ENCODE data around the gene ZBTB5.

The ZBTB5 gene

GRCh38 chr9:37415011-37415719 is 50.1 kb downstream of the ZBTB5 start:
- Histone ChIP-seq H3K4me2 (ENCODE audit: low read depth, low read length, poor library complexity, severe bottlenecking) (no peak overlapping the region), H3K79me2 (ENCODE audit: insufficient read depth, low read length) (no peaks in the 10 kb centered on the region), H4K20me1 (ENCODE audit: insufficient read depth, low read length, poor library complexity, severe bottlenecking) (no peaks in the 10 kb centered on the region), H3K9ac (ENCODE audit: low read depth, low read length, poor library complexity, severe bottlenecking) (no peak overlapping the region), H3K27me3 (ENCODE audit: insufficient read depth, low read length, poor library complexity, severe bottlenecking) (no peaks in the 10 kb centered on the region), H3K4me1 (ENCODE audit: insufficient read depth, low read length, poor library complexity, severe bottlenecking) (peaks cover 8% of the 10 kb centered on the region), H2AFZ (ENCODE audit: low read length) (peak overlapping the region; percentile 69), H3K4me3 (ENCODE audit: low read length, poor library complexity, severe bottlenecking) (no peak overlapping the region), H3F3A (ENCODE audit: low read depth) (no peaks in the 10 kb centered on the region), H3K9me3 (ENCODE audit: insufficient read depth, low read depth, low read length) (no peaks in the 10 kb centered on the region), H3K9me2 (replicated peaks; ENCODE audit: low read depth, low read length) (no peaks in the 10 kb centered on the region), H3K36me3 (ENCODE audit: insufficient read depth, low read length) (no peaks in the 10 kb centered on the region)
- no peak for TF ChIP-seq EZH2phosphoT487 (IDR thresholded peaks at IDR 0.05; ENCODE audit: borderline replicate concordance)
- TF ChIP-seq CTCF (conservative IDR thresholded peaks at IDR 0.05; ENCODE audit: low read length), result peak; percentile 85

GRCh38 chr9:37414503-37414943 is 50.7 kb downstream of the ZBTB5 start:
- Histone ChIP-seq H3K9me2 (replicated peaks; ENCODE audit: low read depth, low read length) (no peaks in the 10 kb centered on the region), H3K4me1 (ENCODE audit: insufficient read depth, low read length, poor library complexity, severe bottlenecking) (peaks cover 12% of the 10 kb centered on the region), H3K4me3 (ENCODE audit: low read length, poor library complexity, severe bottlenecking) (no peak overlapping the region), H3K36me3 (ENCODE audit: insufficient read depth, low read length) (no peaks in the 10 kb centered on the region), H4K20me1 (ENCODE audit: insufficient read depth, low read length, poor library complexity, severe bottlenecking) (no peaks in the 10 kb centered on the region), H3K27me3 (ENCODE audit: insufficient read depth, low read length, poor library complexity, severe bottlenecking) (no peaks in the 10 kb centered on the region), H3K79me2 (ENCODE audit: insufficient read depth, low read length) (no peaks in the 10 kb centered on the region), H2AFZ (ENCODE audit: low read length) (no peak overlapping the region), H3K9ac (ENCODE audit: low read depth, low read length, poor library complexity, severe bottlenecking) (no peak overlapping the region), H3K9me3 (ENCODE audit: insufficient read depth, low read depth, low read length) (no peaks in the 10 kb centered on the region), H3K4me2 (ENCODE audit: low read depth, low read length, poor library complexity, severe bottlenecking) (no peak overlapping the region), H3F3A (ENCODE audit: low read depth) (no peaks in the 10 kb centered on the region)
- no peak for TF ChIP-seq EZH2phosphoT487 (IDR thresholded peaks at IDR 0.05; ENCODE audit: borderline replicate concordance)
- TF ChIP-seq CTCF (conservative IDR thresholded peaks at IDR 0.05; ENCODE audit: low read length), result no peak

- no peak overlapping the region for H3K4me2 ChIP-seq (ENCODE audit: low read depth, low read length, poor library complexity, severe bottlenecking)
- H3K79me2 ChIP-seq (ENCODE audit: insufficient read depth, low read length), result no peaks in the 10 kb centered on the region
- no peaks in the 10 kb centered on the region for H3K36me3 ChIP-seq (ENCODE audit: insufficient read depth, low read length)
- H3F3A ChIP-seq (ENCODE audit: low read depth), result no peaks in the 10 kb centered on the region
- H3K9me2 ChIP-seq (replicated peaks; ENCODE audit: low read depth, low read length), result no peaks in the 10 kb centered on the region
- H3K9me3 ChIP-seq (ENCODE audit: insufficient read depth, low read depth, low read length), result no peaks in the 10 kb centered on the region
- no peak overlapping the region for H2AFZ ChIP-seq (ENCODE audit: low read length)
- H3K27me3 ChIP-seq (ENCODE audit: insufficient read depth, low read length, poor library complexity, severe bottlenecking), result no peaks in the 10 kb centered on the region
- peaks cover 12% of the 10 kb centered on the region for H3K4me1 ChIP-seq (ENCODE audit: insufficient read depth, low read length, poor library complexity, severe bottlenecking)
- TF ChIP-seq EZH2phosphoT487 (IDR thresholded peaks at IDR 0.05; ENCODE audit: borderline replicate concordance), result no peak
- TF ChIP-seq CTCF (conservative IDR thresholded peaks at IDR 0.05; ENCODE audit: low read length), result no peak
- H3K9ac ChIP-seq (ENCODE audit: low read depth, low read length, poor library complexity, severe bottlenecking), result no peak overlapping the region
- H4K20me1 ChIP-seq (ENCODE audit: insufficient read depth, low read length, poor library complexity, severe bottlenecking), result no peaks in the 10 kb centered on the region
- H3K4me3 ChIP-seq (ENCODE audit: low read length, poor library complexity, severe bottlenecking), result no peak overlapping the region
These were observed 51.9 kb downstream of the ZBTB5 start for GRCh38 chr9:37413311-37413710.
